Naive thymus-derived CD4-positive, alpha-beta T cell (primary cell): ENCODE results near the gene SNAP23. TPM values are rescaled to one million over a fixed set of nuclear protein-coding genes. Genes with fewer than 3 reads are reported as not detected.

ENCODE experiments used
- ATAC-seq: fragments of 150-1000 bp; cut with Tn5 transposase; 2 replicates; pipeline ENCODE4 v1.10.0; 2021; ENCODE audit warnings: mild to moderate bottlenecking, moderate library complexity
- CTCF ChIA-PET: fragments of 350-600 bp; sonication (Branson Sonifier 250); formaldehyde crosslinking; loops from one replicate; lab custom pipeline; 2021; ENCODE audit warnings: antibody characterized with exemption; lab: Charles Lee
- POLR2A ChIA-PET: fragments of 350-600 bp; sonication (Branson Sonifier 250); formaldehyde crosslinking; loops from one replicate; lab custom pipeline; 2021; ENCODE audit warnings: antibody characterized with exemption, inconsistent platforms; lab: Charles Lee
- DNase-seq, 9 donors: peaks; one replicate each; pipeline versions ENCODE4 v3.0.0 to v3.0.0-alpha.2; 2020 to 2022; ENCODE audit warnings: mixed read lengths in 1 of 9
- H3K27ac ChIP-seq: one replicate; pipeline ENCODE4 v1.7.0; 2013; ENCODE audit warnings: mild to moderate bottlenecking, low read depth, low read length, moderate library complexity
- H3K27me3 ChIP-seq, 2 donors: one replicate each; pipeline ENCODE4 v1.7.0; 2013; ENCODE audit warnings: low read length in 2 of 2, mild to moderate bottlenecking in 2 of 2, moderate library complexity in 2 of 2; ENCODE audit not compliant: control insufficient read depth in 2 of 2, insufficient read depth in 2 of 2
- H3K36me3 ChIP-seq, 3 experiments: 1 replicate in 2 of 3; 2 replicates in 1 of 3; pipeline ENCODE4 v1.7.0; 2013; ENCODE audit warnings: low read length in 3 of 3, mild to moderate bottlenecking in 3 of 3, moderate library complexity in 1 of 3; ENCODE audit not compliant: insufficient read depth in 3 of 3, control insufficient read depth in 2 of 3
- H3K4me1 ChIP-seq, 2 donors: one replicate each; pipeline ENCODE4 v1.7.0; 2013; ENCODE audit warnings: low read length in 2 of 2, mild to moderate bottlenecking in 2 of 2, moderate library complexity in 1 of 2; ENCODE audit not compliant: control insufficient read depth in 2 of 2, insufficient read depth in 2 of 2
- H3K4me3 ChIP-seq: 2 replicates; pipeline ENCODE4 v1.7.0; 2013; ENCODE audit warnings: mild to moderate bottlenecking, low read length
- H3K9me3 ChIP-seq, 3 experiments: 1 replicate in 2 of 3; 2 replicates in 1 of 3; pipeline ENCODE4 v1.7.0; 2013; ENCODE audit warnings: low read length in 3 of 3; ENCODE audit not compliant: control insufficient read depth in 2 of 3
- H3K27ac Mint-ChIP-seq, 9 donors: one replicate each; pipeline ENCODE4 v1.8.0; 2020 to 2022; ENCODE audit warnings: mixed read lengths in 9 of 9, mild to moderate bottlenecking in 8 of 9, moderate library complexity in 5 of 9, inconsistent platforms in 2 of 9
- H3K27me3 Mint-ChIP-seq, 5 donors: one replicate each; pipeline ENCODE4 v1.8.0; 2021 to 2022; ENCODE audit warnings: mixed read lengths in 5 of 5, mild to moderate bottlenecking in 1 of 5
- H3K36me3 Mint-ChIP-seq, 5 donors: one replicate each; pipeline ENCODE4 v1.8.0; 2020 to 2022; ENCODE audit warnings: mixed read lengths in 5 of 5, mild to moderate bottlenecking in 3 of 5, inconsistent platforms in 1 of 5
- H3K4me1 Mint-ChIP-seq, 7 donors: one replicate each; pipeline ENCODE4 v1.8.0; 2020 to 2022; ENCODE audit warnings: mixed read lengths in 7 of 7, mild to moderate bottlenecking in 3 of 7, inconsistent platforms in 1 of 7
- H3K4me3 Mint-ChIP-seq, 10 donors: one replicate each; pipeline ENCODE4 v1.8.0; 2020 to 2022; ENCODE audit warnings: mild to moderate bottlenecking in 10 of 10, mixed read lengths in 10 of 10, moderate library complexity in 6 of 10, inconsistent platforms in 2 of 10
- H3K9me3 Mint-ChIP-seq, 11 donors: one replicate each; pipeline ENCODE4 v1.8.0; 2020 to 2022; ENCODE audit warnings: mixed read lengths in 11 of 11, mild to moderate bottlenecking in 4 of 11, inconsistent platforms in 1 of 11, moderate library complexity in 1 of 11
- intact Hi-C, 2 donors: fragments of 100-400 bp; cut with micrococcal nuclease; formaldehyde crosslinking; loops; one replicate each; pipeline ENCODE4 v1.15.1; 2023
- polyA plus RNA-seq, 2 donors: library from polyadenylated mRNA; unstranded; fragments of 300-500 nt; fragmentation: Illumina TruSeq; gene quantifications; one replicate each; pipeline ENCODE4 v1.2.3, GENCODE V29; 2021
- total RNA-seq, 6 experiments: library from RNA in 5 of 6; stranded (reverse) in 5 of 6; gene quantifications; 1 replicate in 5 of 6; 2 replicates in 1 of 6; pipeline ENCODE4 v1.2.3 and lab custom pipeline; 2021 to 2026

Gene SNAP23
- total RNA-seq (10 to 100 TPM; 60.0 to 80.0 (median 70.6) TPM), polyA plus RNA-seq (10 to 100 TPM; 66.4 to 74.2 TPM), total RNA-seq (lab: John Stamatoyannopoulos, UW) (47.7 reads per million, percentile 70 among the genes with 10 or more reads in this experiment)

DNA sequence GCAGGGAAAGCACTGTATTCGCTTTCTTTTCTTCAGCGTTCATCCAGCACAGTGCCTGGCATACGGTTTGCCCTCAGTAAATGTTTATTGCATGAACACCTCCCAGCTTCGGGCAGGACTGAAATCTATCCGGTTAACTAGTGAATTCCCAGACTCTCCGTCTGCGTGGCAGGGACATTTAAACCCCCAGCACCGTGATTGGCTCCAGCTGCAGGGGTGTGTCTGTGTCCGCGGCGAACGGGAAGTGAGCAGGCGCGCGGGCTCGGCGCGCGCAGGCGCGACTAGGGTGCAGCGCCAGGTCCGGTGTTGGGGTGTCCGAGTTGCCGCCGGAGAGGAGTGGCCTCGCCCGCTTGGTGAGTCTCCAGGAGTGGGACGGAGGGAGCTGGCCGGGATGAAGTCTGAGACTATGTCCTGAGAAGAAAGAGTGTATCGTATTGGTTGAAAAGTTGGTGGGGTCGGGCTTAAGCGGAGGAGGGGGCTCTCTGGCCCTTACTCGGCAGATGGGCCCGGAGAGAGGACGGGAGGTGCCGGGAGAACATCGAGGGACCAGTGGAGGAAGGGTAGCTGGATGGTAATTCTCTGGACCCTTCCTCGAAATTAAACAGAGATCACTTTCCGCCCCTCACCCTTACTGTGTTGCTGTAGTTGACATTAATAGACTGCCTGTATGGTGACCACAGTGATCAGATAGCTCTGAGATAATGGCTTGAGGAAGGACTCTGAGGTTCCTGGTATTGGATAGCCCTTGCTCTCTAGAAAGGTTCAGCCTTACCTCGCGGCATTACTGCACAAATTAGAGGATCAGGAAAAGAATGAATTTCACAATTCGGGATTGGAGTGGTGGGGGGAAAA is at the start of gene SNAP23:
SNAP23 (plus strand) TSS at position 274 of the 852 bp plus-strand sequence. CDS start 16,213 bp downstream, outside the sequence.
- intact Hi-C loops: loop anchor here (1.0 to 10.0 kb wide), 4 partner anchors 54 to 1299 kb away; partner anchors contain the start of genes CDAN1 (in 1 of the 2), SERF2 (in 1 of the 2) and STARD9 (in 1 of the 2)
- peaks cover 0 to 2% (median 0%) of the 10 kb centered on the region in 11 donors for H3K9me3 Mint-ChIP-seq
- Histone ChIP-seq H3K4me3 (peak within 1 kb of the TSS; percentile 88), H3K4me1 (peaks cover 14 to 17% of the 10 kb centered on the region in 2 donors), H3K27me3 (no peaks in the 10 kb centered on the region), H3K36me3 (peaks cover 0 to 8% (median 0%) of the 10 kb centered on the region in 3 experiments), H3K9me3 (no peaks in the 10 kb centered on the region), H3K27ac (peak within 1 kb of the TSS; percentile 79)
- H3K4me1 Mint-ChIP-seq: peaks cover 43 to 92% (median 80%) of the 10 kb centered on the region in 7 donors
- peaks cover 0 to 2% (median 0%) of the 10 kb centered on the region in 5 donors for H3K27me3 Mint-ChIP-seq
- H3K4me3 Mint-ChIP-seq: peak within 1 kb of the TSS; percentile 94 to 99 (median 97)
- CTCF ChIA-PET: interaction anchor here (1.2 kb wide), 1 partner anchor 9 kb away, joined by 4 read pairs; no protein-coding TSS in a partner anchor
- peak within 1 kb of the TSS; percentile 90 to 99 (median 96) for H3K27ac Mint-ChIP-seq
- peaks cover 0 to 5% (median 0%) of the 10 kb centered on the region in 5 donors for H3K36me3 Mint-ChIP-seq
- POLR2A ChIA-PET: interaction anchor here (0.5 to 2.1 kb wide), 11 partner anchors 11 to 1930 kb away, joined by 3 to 18 read pairs (median 3); partner anchors contain the start of genes GANC, HAUS2, LRRC57 and STARD9
- DNase-seq: peak; percentile 66 to 87 (median 80)
- ATAC-seq: peak; percentile 93

GRCh38 chr15:42447599-42447998 is 47.8 kb upstream of the SNAP23 start:
- Histone ChIP-seq H3K4me3 (no peak overlapping the region), H3K27me3 (no peaks in the 10 kb centered on the region), H3K4me1 (no peaks in the 10 kb centered on the region), H3K36me3 (peaks cover 8 to 69% (median 19%) of the 10 kb centered on the region in 3 experiments), H3K27ac (no peak overlapping the region), H3K9me3 (no peaks in the 10 kb centered on the region)
- intact Hi-C loops: no loop called here
- Mint-ChIP-seq H3K27ac (no peak overlapping the region), H3K36me3 (peaks cover 21 to 51% (median 33%) of the 10 kb centered on the region in 5 donors), H3K4me1 (peaks cover 0 to 5% (median 0%) of the 10 kb centered on the region in 7 donors), H3K9me3 (no peaks in the 10 kb centered on the region), H3K27me3 (no peaks in the 10 kb centered on the region), H3K4me3 (no peak overlapping the region)
- DNase-seq: no peak
- ChIA-PET POLR2A (no interaction called here), CTCF (no interaction called here)
- ATAC-seq: no peak

GRCh38 chr15:42448281-42448680 is 47.2 kb upstream of the SNAP23 start:
- Mint-ChIP-seq H3K27ac (no peak overlapping the region), H3K27me3 (no peaks in the 10 kb centered on the region), H3K4me1 (peaks cover 0 to 5% (median 0%) of the 10 kb centered on the region in 7 donors), H3K9me3 (no peaks in the 10 kb centered on the region), H3K4me3 (no peak overlapping the region), H3K36me3 (peaks cover 21 to 51% (median 33%) of the 10 kb centered on the region in 5 donors)
- CTCF ChIA-PET: no interaction called here
- Histone ChIP-seq H3K27ac (no peak overlapping the region), H3K4me1 (no peaks in the 10 kb centered on the region), H3K4me3 (no peak overlapping the region), H3K36me3 (peaks cover 8 to 69% (median 19%) of the 10 kb centered on the region in 3 experiments), H3K9me3 (no peaks in the 10 kb centered on the region), H3K27me3 (no peaks in the 10 kb centered on the region)
- DNase-seq (no peak), ATAC-seq (no peak)
- intact Hi-C loops: no loop called here
- POLR2A ChIA-PET: no interaction called here

DNA sequence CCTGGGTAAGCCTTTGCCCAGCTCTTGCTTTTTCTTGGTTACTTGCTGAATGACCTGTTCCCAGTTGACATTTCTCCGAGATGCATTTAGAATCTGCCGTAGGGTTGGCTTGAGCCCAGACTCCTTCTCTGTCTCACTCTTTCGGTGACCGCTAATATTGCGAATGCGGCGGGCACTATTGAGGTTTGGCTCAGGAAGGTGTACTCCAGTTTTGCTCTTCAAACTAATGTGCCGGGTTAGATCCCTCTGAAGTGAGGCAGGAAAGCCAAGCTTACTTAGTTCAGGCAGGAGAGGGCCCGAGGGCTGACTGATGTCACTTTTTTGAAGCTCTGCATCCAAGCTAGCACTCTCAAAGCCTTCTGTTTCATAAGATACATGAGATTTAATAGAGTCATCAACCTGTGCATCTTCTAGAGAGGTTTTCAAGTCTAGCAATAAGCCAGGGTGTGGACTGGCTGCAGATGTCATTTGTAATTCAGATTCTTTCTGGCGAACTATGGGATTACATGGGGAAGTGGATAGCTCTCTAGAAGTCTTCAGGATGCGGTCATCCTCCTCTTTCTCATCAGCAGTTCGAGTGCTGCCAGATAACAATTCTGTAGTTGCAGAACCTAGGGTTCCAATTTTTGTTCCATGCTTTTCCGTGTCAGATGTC is 45.5 kb upstream of the SNAP23 start:
- Mint-ChIP-seq H3K36me3 (peaks cover 20 to 48% (median 35%) of the 10 kb centered on the region in 5 donors), H3K9me3 (no peaks in the 10 kb centered on the region), H3K4me1 (peaks cover 0 to 5% (median 0%) of the 10 kb centered on the region in 7 donors), H3K27me3 (no peaks in the 10 kb centered on the region), H3K27ac (no peak overlapping the region), H3K4me3 (no peak overlapping the region)
- H3K36me3 ChIP-seq: peaks cover 8 to 56% (median 13%) of the 10 kb centered on the region in 3 experiments
- ChIA-PET CTCF (no interaction called here), POLR2A (no interaction called here)
- DNase-seq: no peak
- intact Hi-C loops: no loop called here
- H3K27ac ChIP-seq: no peak overlapping the region
- no peak overlapping the region for H3K4me3 ChIP-seq
- H3K27me3 ChIP-seq: no peaks in the 10 kb centered on the region
- no peak for ATAC-seq
- no peaks in the 10 kb centered on the region for H3K4me1 ChIP-seq
- H3K9me3 ChIP-seq: no peaks in the 10 kb centered on the region

- Mint-ChIP-seq H3K4me3 (no peak overlapping the region), H3K9me3 (no peaks in the 10 kb centered on the region), H3K36me3 (peaks cover 16 to 45% (median 30%) of the 10 kb centered on the region in 5 donors), H3K27me3 (no peaks in the 10 kb centered on the region), H3K4me1 (peaks cover 0 to 5% (median 0%) of the 10 kb centered on the region in 7 donors), H3K27ac (no peak overlapping the region)
- Histone ChIP-seq H3K4me1 (no peaks in the 10 kb centered on the region), H3K4me3 (no peak overlapping the region), H3K27ac (no peak overlapping the region), H3K36me3 (peaks cover 8 to 52% (median 13%) of the 10 kb centered on the region in 3 experiments), H3K9me3 (no peaks in the 10 kb centered on the region), H3K27me3 (no peaks in the 10 kb centered on the region)
- intact Hi-C loops: no loop called here
- CTCF ChIA-PET: no interaction called here
- ATAC-seq: no peak
- no peak for DNase-seq
- POLR2A ChIA-PET: no interaction called here
These were observed 45.0 kb upstream of the SNAP23 start for GRCh38 chr15:42450425-42450790.

DNA sequence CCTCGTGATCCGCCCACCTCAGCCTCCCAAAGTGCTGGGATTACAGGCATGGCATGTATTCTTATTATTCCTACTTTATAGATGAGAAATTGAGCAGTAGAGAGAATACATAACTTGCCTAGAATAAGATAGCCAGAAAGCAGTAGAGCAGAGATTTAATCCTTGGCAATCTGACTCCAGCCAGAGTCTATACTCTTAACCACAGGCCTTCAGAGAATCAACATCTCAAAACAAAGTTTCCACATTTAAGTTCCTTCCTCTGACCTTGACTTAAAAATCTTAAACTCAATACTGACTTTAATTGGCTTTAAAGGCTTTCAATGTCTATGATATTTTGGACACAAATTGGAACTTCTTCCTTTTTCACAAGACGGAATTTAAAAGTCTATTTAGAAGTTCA is 41.6 kb upstream of the SNAP23 start:
- no peaks in the 10 kb centered on the region for H3K9me3 ChIP-seq
- peaks cover 12 to 37% (median 27%) of the 10 kb centered on the region in 5 donors for H3K36me3 Mint-ChIP-seq
- no peak overlapping the region for H3K27ac Mint-ChIP-seq
- POLR2A ChIA-PET: no interaction called here
- H3K4me1 Mint-ChIP-seq: peaks cover 4 to 20% (median 9%) of the 10 kb centered on the region in 7 donors
- H3K27me3 Mint-ChIP-seq: no peaks in the 10 kb centered on the region
- CTCF ChIA-PET: no interaction called here
- H3K36me3 ChIP-seq: peaks cover 4 to 33% (median 8%) of the 10 kb centered on the region in 3 experiments
- intact Hi-C loops: no loop called here
- no peak overlapping the region for H3K4me3 Mint-ChIP-seq
- H3K4me3 ChIP-seq: no peak overlapping the region
- no peaks in the 10 kb centered on the region for H3K9me3 Mint-ChIP-seq
- no peaks in the 10 kb centered on the region for H3K4me1 ChIP-seq
- ATAC-seq (no peak), DNase-seq (no peak)
- H3K27ac ChIP-seq: no peak overlapping the region
- H3K27me3 ChIP-seq: no peaks in the 10 kb centered on the region
